Activated CD4-positive, alpha-beta T cell treated with anti-CD3 and anti-CD28 coated beads, Interleukin-2, Interleukin-6, amounts not matched to agents 100 ng/mL and 50 ng/mL, durations not matched to agents 16 hours and 8 hours (primary cell): ENCODE measurements around the gene SIRT3.
"Not testable (repeated sequence)": the region's sequence is repeated elsewhere in the genome, so short reads cannot be mapped to it uniquely, and the experiment has no call there.

Experiments used
- DNase-seq: peaks from one replicate; pipeline ENCODE4 v3.0.0-alpha.2; 2020

SIRT3 gene

GRCh38 chr11:200224-201003 is 35.7 kb downstream of the SIRT3 start:
- no peak for DNase-seq

GRCh38 chr11:199782-200181 is 36.4 kb downstream of the SIRT3 start:
- no peak for DNase-seq

GRCh38 chr11:199004-199581 is 37.0 kb downstream of the SIRT3 start:
- DNase-seq, result no peak

GRCh38 chr11:198236-198806 is 37.8 kb downstream of the SIRT3 start:
- DNase-seq, result no peak

GRCh38 chr11:197741-198235 is 38.4 kb downstream of the SIRT3 start:
- no peak for DNase-seq

GRCh38 chr11:196786-197731 is 39.1 kb downstream of the SIRT3 start:
- peak; percentile 0 for DNase-seq

- not testable (repeated sequence) for DNase-seq
Observed at GRCh38 chr11:193481-193880, 42.7 kb downstream of the SIRT3 start.

- not testable (repeated sequence) for DNase-seq
Observed at GRCh38 chr11:192674-193128, 43.4 kb downstream of the SIRT3 start, which contains the start of gene SCGB1C1. Gene SCGB1C1, plus strand, starts transcription at chr11:193078. Its CDS starts 22 bp downstream, at chr11:193100.

- peak; percentile 61 for DNase-seq
Observed at GRCh38 chr11:191490-192478, 44.4 kb downstream of the SIRT3 start.

- DNase-seq, result not testable (repeated sequence)
Observed at GRCh38 chr11:190546-190945, 45.6 kb downstream of the SIRT3 start.

- DNase-seq, result peak; percentile 42
Observed at GRCh38 chr11:189843-190311, 46.3 kb downstream of the SIRT3 start.

- DNase-seq, result not testable (repeated sequence)
Observed at GRCh38 chr11:189200-189783, 46.9 kb downstream of the SIRT3 start.

GRCh38 chr11:180242-180641 is 55.9 kb downstream of the SIRT3 start:
- not testable (repeated sequence) for DNase-seq
